Progenitor cell of endocrine pancreas (in vitro differentiated cells): ENCODE measurements around the gene BCAS3. TPM values are rescaled to one million over a fixed set of nuclear protein-coding genes. Genes with fewer than 3 reads are reported as not detected.

ENCODE experiments used
- DNase-seq: peaks from one replicate; pipeline ENCODE4 v3.0.0; 2021; ENCODE audit warnings: low spot score; ENCODE audit not compliant: unreplicated experiment
- H3K27ac Mint-ChIP-seq: 2 replicates; pipeline ENCODE4 v1.8.0; 2021; ENCODE audit warnings: mild to moderate bottlenecking, moderate library complexity, mixed read lengths
- H3K27me3 Mint-ChIP-seq: 2 replicates; pipeline ENCODE4 v1.8.0; 2021; ENCODE audit warnings: mixed read lengths
- H3K36me3 Mint-ChIP-seq: 2 replicates; pipeline ENCODE4 v1.8.0; 2022; ENCODE audit warnings: mixed read lengths; ENCODE audit not compliant: insufficient read depth
- H3K4me1 Mint-ChIP-seq: 2 replicates; pipeline ENCODE4 v1.8.0; 2021; ENCODE audit warnings: low read depth, mixed read lengths
- H3K4me3 Mint-ChIP-seq: 2 replicates; pipeline ENCODE4 v1.8.0; 2021; ENCODE audit warnings: low read depth, mild to moderate bottlenecking, moderate library complexity, mixed read lengths
- H3K9me3 Mint-ChIP-seq: 2 replicates; pipeline ENCODE4 v1.8.0; 2021; ENCODE audit warnings: low read depth, mixed read lengths
- total RNA-seq: library from RNA; stranded (reverse); gene quantifications from 2 replicates; pipeline ENCODE4 v1.2.1, GENCODE V29; 2021
- TF ChIP-seq, protein P1 (sequence below): fragments of 200-600 bp; sonication (generic); IDR thresholded peaks from one replicate; pipeline ENCODE4 v1.5.0; 2021; ENCODE audit warnings: antibody characterized with exemption, mild to moderate bottlenecking; ENCODE audit not compliant: unreplicated experiment

BCAS3 gene
- total RNA-seq, 1 donor from 2014 or later: 36.1 TPM

- H3K27me3 Mint-ChIP-seq: peaks cover 31% of the 10 kb centered on the region
- H3K4me3 Mint-ChIP-seq: no peak overlapping the region
- TF ChIP-seq, protein P1, sequence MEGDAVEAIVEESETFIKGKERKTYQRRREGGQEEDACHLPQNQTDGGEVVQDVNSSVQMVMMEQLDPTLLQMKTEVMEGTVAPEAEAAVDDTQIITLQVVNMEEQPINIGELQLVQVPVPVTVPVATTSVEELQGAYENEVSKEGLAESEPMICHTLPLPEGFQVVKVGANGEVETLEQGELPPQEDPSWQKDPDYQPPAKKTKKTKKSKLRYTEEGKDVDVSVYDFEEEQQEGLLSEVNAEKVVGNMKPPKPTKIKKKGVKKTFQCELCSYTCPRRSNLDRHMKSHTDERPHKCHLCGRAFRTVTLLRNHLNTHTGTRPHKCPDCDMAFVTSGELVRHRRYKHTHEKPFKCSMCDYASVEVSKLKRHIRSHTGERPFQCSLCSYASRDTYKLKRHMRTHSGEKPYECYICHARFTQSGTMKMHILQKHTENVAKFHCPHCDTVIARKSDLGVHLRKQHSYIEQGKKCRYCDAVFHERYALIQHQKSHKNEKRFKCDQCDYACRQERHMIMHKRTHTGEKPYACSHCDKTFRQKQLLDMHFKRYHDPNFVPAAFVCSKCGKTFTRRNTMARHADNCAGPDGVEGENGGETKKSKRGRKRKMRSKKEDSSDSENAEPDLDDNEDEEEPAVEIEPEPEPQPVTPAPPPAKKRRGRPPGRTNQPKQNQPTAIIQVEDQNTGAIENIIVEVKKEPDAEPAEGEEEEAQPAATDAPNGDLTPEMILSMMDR: no peak
- H3K9me3 Mint-ChIP-seq: no peaks in the 10 kb centered on the region
- H3K36me3 Mint-ChIP-seq: no peaks in the 10 kb centered on the region
- no peak for DNase-seq
- peaks cover 19% of the 10 kb centered on the region for H3K4me1 Mint-ChIP-seq
- H3K27ac Mint-ChIP-seq: no peak overlapping the region
Observed at GRCh38 chr17:61362852-61363600, 685.4 kb downstream of the BCAS3 start.

- Mint-ChIP-seq H3K36me3 (no peaks in the 10 kb centered on the region), H3K9me3 (no peaks in the 10 kb centered on the region), H3K4me3 (no peak overlapping the region), H3K27me3 (peaks cover 39% of the 10 kb centered on the region), H3K27ac (no peak overlapping the region), H3K4me1 (peaks cover 19% of the 10 kb centered on the region)
- no peak for DNase-seq
- TF ChIP-seq, protein P1: no peak
Observed at GRCh38 chr17:61363601-61364462, 686.2 kb downstream of the BCAS3 start.

DNA sequence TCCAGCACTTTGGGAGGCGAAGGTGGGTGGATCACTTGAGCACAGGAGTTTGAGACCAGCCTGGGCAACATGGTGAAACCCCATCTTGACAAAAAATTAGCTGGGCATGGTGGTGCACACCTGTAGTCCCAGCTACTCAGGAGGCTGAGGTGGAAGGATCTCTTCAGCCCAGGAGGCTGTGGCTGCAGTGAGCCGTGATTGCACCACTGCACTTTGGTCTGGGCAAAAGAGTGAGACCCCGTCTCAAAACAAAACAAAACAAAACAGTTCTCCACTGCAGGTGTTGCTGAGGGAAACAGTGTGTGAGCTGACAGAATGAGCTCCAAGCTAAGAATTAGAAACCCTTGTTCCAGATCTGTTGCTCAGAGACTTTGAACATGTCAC is 686.8 kb downstream of the BCAS3 start:
- Mint-ChIP-seq H3K4me1 (peaks cover 19% of the 10 kb centered on the region), H3K4me3 (no peak overlapping the region), H3K36me3 (no peaks in the 10 kb centered on the region), H3K27me3 (peaks cover 44% of the 10 kb centered on the region), H3K27ac (no peak overlapping the region), H3K9me3 (no peaks in the 10 kb centered on the region)
- DNase-seq: no peak
- TF ChIP-seq, protein P1: no peak

DNA sequence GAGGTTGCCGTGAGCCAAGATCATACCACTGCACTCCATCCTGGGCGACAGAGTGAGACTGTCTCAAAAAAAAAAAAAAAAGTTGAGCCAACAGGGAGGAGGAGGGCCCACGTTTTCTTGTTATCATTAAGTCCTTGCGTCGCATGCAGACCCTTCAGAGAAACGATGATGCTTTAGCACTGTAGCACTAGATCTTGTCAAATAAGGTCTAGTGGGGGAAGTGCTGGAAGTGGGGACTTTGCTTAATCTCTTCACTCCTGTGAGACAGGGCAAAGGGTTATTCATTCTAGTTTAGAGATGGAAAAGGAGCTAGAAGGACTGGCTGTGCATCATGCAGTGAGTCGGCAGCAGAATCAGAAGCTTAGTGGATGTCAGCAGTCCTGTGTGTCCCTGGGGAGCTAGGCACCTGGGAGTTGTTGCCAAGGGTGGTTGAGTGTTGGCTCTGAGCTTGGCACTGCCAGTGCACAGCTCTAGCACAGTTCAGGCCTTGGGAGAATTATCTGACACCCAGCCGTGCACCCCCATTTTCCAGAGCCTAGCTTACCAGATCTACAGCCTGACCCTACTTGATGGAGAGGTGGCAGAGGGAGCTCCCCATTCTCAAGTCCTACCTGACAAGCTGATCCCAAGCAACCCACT is 688.5 kb downstream of the BCAS3 start:
- TF ChIP-seq, protein P1: no peak
- Mint-ChIP-seq H3K4me1 (peaks cover 19% of the 10 kb centered on the region), H3K9me3 (no peaks in the 10 kb centered on the region), H3K4me3 (no peak overlapping the region), H3K36me3 (no peaks in the 10 kb centered on the region), H3K27ac (peak overlapping the region; percentile 67), H3K27me3 (peaks cover 45% of the 10 kb centered on the region)
- DNase-seq: no peak
